DMS79 (cell line): ENCODE results near the gene TLR1.
"Not testable (repeated sequence)": the region's sequence is repeated elsewhere in the genome, so short reads cannot be mapped to it uniquely, and the experiment has no call there.

Experiments used
- DNase-seq: peaks from one replicate; lab custom pipeline; 2025; lab: John Stamatoyannopoulos, UW

Gene TLR1

GRCh38 chr4:38805530-38806145 lies 1.0 kb upstream of the TLR1 start:
- DNase-seq = no peak

GRCh38 chr4:38803833-38804653 lies 548 bp downstream of the TLR1 start:
- no peak for DNase-seq

- no peak for DNase-seq
These were observed 1.8 kb downstream of the TLR1 start for GRCh38 chr4:38802561-38803355.

- no peak for DNase-seq
These were observed 3.6 kb downstream of the TLR1 start for GRCh38 chr4:38800961-38801450.

GRCh38 chr4:38800366-38800765 lies 4.2 kb downstream of the TLR1 start:
- no peak for DNase-seq

- DNase-seq = no peak
These were observed 9.5 kb downstream of the TLR1 start for GRCh38 chr4:38795087-38795486.

- DNase-seq = no peak
These were observed 10.5 kb downstream of the TLR1 start for GRCh38 chr4:38794051-38794450.

- DNase-seq = no peak
These were observed 13.6 kb downstream of the TLR1 start for GRCh38 chr4:38791010-38791409.

GRCh38 chr4:38788317-38788716 lies 16.3 kb downstream of the TLR1 start:
- DNase-seq = no peak

GRCh38 chr4:38787693-38788092 lies 16.9 kb downstream of the TLR1 start:
- no peak for DNase-seq

GRCh38 chr4:38785901-38786402 lies 18.6 kb downstream of the TLR1 start:
- DNase-seq = no peak

- no peak for DNase-seq
These were observed 19.4 kb downstream of the TLR1 start for GRCh38 chr4:38785041-38785790.

- no peak for DNase-seq
These were observed 20.4 kb downstream of the TLR1 start for GRCh38 chr4:38784141-38784540.

GRCh38 chr4:38783109-38783460 lies 21.5 kb downstream of the TLR1 start:
- DNase-seq = no peak

- no peak for DNase-seq
These were observed 22.0 kb downstream of the TLR1 start, which contains the start of gene TLR10 for GRCh38 chr4:38782452-38783108. TSS of gene TLR10 (minus strand) at chr4:38782990. CDS start at chr4:38775590, 7,400 bp downstream.

- DNase-seq = no peak
These were observed 22.7 kb downstream of the TLR1 start for GRCh38 chr4:38781854-38782261.

- no peak for DNase-seq
These were observed 23.6 kb downstream of the TLR1 start for GRCh38 chr4:38780833-38781484.

GRCh38 chr4:38779790-38780189 lies 24.8 kb downstream of the TLR1 start:
- DNase-seq = no peak

- DNase-seq = not testable (repeated sequence)
These were observed 26.7 kb downstream of the TLR1 start for GRCh38 chr4:38777925-38778324.

- no peak for DNase-seq
These were observed 29.3 kb downstream of the TLR1 start for GRCh38 chr4:38775326-38775725.
